Measurements from ENCODE around the gene TMEM109.

The TMEM109 gene

DNA sequence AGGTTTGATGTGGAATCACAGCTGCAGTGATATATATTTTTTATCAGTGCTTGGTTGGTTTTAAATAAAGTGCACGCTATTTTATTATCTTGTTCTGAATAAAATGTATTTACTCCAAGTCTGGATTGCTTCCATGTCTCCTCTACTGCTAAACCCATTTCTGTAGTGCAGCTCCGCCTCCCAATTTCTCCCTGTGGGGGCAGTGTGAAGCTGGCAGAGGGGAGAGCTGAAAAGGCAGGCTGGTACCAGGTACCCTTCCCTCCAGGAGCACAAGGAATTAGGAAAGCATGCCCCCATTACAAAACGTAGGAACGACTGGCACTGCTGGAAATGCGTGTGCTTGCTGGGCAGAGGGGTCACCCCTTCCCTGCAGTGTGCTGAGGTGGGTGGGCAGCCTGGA lies 9.4 kb downstream of the TMEM109 start:
- no peak overlapping the region for H3K4me3 ChIP-seq (ENCODE audit: low read depth, low read length)
- TF ChIP-seq, protein P1, sequence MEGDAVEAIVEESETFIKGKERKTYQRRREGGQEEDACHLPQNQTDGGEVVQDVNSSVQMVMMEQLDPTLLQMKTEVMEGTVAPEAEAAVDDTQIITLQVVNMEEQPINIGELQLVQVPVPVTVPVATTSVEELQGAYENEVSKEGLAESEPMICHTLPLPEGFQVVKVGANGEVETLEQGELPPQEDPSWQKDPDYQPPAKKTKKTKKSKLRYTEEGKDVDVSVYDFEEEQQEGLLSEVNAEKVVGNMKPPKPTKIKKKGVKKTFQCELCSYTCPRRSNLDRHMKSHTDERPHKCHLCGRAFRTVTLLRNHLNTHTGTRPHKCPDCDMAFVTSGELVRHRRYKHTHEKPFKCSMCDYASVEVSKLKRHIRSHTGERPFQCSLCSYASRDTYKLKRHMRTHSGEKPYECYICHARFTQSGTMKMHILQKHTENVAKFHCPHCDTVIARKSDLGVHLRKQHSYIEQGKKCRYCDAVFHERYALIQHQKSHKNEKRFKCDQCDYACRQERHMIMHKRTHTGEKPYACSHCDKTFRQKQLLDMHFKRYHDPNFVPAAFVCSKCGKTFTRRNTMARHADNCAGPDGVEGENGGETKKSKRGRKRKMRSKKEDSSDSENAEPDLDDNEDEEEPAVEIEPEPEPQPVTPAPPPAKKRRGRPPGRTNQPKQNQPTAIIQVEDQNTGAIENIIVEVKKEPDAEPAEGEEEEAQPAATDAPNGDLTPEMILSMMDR (IDR thresholded peaks at IDR 0.05; ENCODE audit: borderline replicate concordance, insufficient read depth, low read depth, low read length) = no peak

DNA sequence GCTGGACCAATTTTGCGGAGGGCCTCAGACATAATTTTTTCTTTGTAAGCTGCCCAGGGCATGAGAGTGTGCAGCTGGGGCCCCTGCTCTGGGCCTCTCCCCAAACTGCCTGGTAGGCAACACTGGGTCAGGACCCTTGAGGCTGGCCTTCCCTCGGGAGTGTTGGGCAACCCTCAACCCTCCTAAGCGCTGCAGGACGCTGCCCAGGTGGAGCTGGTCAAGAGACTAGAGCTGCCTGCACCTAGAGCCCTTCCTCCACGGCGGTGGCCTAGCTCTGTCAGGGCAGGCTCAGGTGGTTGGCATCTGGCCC lies 9.8 kb downstream of the TMEM109 start:
- H3K4me3 ChIP-seq (ENCODE audit: low read depth, low read length) = peak overlapping the region; percentile 60
- TF ChIP-seq, protein P1 (IDR thresholded peaks at IDR 0.05; ENCODE audit: borderline replicate concordance, insufficient read depth, low read depth, low read length) = no peak

DNA sequence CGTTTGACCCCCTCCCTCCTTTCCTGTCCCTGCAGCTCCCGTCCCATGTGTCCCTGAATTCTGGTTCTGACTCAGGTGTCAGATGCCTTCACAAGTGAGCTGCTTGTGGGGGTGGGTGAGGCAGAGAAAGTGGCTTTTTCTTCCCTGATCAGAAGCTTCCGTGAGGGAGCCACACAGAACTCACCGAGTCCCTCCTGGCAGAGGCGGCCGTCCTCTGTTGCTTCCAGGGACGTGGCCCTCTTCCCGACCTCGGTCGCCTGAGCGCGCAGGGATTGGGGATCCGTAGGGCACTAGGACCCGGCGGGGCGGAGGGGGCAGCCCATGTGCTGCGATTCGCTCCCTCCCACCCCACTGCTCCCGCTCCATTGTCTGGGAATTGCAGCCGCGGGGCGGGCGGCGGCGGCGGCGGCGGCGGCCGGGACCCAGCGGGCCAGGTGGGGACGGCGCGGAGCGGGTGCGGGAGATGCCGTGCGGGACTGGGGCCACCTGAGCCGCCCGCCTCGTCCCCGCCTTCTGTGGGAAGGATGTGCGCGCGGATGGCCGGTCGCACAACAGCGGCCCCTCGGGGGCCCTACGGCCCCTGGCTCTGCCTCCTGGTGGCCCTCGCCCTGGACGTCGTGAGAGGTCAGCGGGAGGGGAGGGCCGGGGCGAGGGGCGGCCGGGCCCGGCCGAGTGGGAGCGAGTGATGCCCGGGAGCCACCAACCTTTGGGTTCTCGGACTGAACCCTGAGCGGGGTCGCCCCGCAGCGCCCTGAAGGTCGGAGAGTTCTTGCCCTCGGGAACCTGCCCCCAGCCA lies 10.3 kb downstream of the TMEM109 start, which contains the start of gene TMEM132A:
Gene TMEM132A, plus strand, starts transcription at position 351 of the 796 bp plus-strand sequence. Its CDS starts 174 bp downstream, at position 525.
- peak within 1 kb of the TSS; percentile 60 for H3K4me3 ChIP-seq (ENCODE audit: low read depth, low read length)
- TF ChIP-seq, protein P1 (IDR thresholded peaks at IDR 0.05; ENCODE audit: borderline replicate concordance, insufficient read depth, low read depth, low read length) = no peak

DNA sequence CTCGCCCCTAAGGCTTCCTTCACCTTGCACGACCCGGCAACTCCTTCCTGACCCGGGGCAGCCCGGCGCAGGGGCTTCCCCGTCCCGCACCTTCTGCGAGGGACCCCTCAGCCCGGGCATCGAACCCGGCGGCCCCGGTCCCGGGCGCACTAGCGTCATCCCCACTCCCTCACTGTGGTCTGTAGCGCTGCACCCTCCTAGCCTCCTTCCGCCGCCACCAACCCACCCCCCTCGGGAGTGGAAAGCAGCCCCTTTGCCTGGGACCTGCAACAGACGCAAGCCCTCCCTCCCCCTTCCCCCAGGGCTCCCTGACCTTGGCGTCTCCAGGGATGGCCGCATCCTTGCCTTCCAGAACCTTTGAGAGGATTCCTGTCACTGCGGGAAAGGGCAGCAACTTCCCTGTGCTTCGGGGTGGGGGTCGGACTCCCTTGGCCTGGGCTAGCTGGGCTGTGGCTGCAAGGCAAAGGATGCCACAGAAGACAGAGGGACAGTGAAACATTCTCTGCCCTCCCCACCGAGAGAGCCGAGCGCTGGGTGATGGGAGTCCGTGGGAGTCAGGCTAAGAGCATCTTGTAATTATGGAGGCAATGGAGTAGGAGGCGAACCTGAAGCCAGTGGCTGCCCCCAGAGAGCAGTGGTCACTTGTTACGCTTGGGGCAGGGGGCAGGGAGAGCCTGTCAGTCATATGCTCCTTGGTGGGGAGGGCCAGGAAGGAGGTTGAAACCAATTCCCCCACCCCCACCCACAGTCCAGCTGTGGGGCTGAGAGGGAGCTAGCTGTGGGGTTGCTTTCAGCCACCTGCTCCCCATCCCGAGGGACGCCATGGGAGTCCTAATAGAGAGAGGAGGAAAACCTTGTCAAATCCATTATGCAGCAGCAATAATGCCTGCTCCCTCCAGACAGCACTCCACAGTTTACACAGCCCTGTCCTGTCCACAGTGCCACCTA lies 11.2 kb downstream of the TMEM109 start:
- H3K4me3 ChIP-seq (ENCODE audit: low read depth, low read length) = peak overlapping the region; percentile 60

DNA sequence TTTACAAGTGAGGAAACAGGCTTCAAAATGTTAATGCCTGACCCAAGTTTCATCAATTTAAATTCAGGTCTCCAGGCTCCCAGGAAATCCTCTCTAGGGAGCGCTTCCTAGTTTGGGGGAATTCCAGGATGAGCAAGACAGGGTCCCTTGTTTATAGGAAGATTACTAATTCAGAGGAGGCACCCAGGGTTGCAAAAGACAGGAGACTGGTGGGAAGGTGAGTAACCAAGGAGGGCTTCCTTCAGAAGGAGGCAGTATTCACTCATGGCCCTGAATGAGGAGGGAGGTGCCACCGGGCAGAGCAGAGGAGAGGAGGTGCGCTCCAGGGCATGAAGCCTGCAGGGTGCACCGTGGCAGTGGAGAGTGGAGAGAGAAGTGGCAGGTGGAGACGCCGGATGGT lies 11.9 kb downstream of the TMEM109 start:
- H3K4me3 ChIP-seq (ENCODE audit: low read depth, low read length) = no peak overlapping the region
- TF ChIP-seq, protein P1 (IDR thresholded peaks at IDR 0.05; ENCODE audit: borderline replicate concordance, insufficient read depth, low read depth, low read length) = no peak

More for the DNA sequence above, 11.2 kb downstream of the TMEM109 start:
- TF ChIP-seq, protein P1 (IDR thresholded peaks at IDR 0.05; ENCODE audit: borderline replicate concordance, insufficient read depth, low read depth, low read length) = no peak

DNA sequence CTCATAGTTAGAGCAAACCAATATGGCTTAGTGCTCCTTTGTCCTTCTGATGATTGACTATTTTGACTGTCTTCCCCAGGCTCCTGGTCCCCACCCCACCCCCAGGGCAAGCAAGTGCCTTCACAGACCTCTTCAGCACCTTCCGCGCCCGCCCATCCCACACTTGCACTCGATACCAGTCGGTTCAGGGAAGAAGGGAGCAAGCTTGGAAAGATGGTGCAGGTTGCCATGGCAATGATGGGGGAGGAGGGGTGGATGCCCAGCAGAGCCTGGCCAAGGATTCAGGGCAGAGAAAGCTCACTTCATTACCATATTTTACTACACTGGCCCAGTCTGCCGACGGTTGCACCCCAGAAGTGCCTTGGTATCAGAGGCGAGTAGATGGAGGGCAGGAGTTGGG lies 12.5 kb downstream of the TMEM109 start:
- no peak overlapping the region for H3K4me3 ChIP-seq (ENCODE audit: low read depth, low read length)
- TF ChIP-seq, protein P1 (IDR thresholded peaks at IDR 0.05; ENCODE audit: borderline replicate concordance, insufficient read depth, low read depth, low read length) = no peak
